ENCODE data around the gene ZNF37A.
"Not testable (repeated sequence)": the region's sequence is repeated elsewhere in the genome, so short reads cannot be mapped to it uniquely, and the experiment has no call there.

The ZNF37A gene

GRCh38 chr10:38150891-38151463, 56.8 kb downstream of the ZNF37A start:
- not testable (repeated sequence) for DNase-seq

- DNase-seq, result no peak
Measured at GRCh38 chr10:38156416-38157269, 62.5 kb downstream of the ZNF37A start.

- DNase-seq, result no peak
Measured at GRCh38 chr10:38157270-38157685, 63.1 kb downstream of the ZNF37A start.

- no peak for DNase-seq
Measured at GRCh38 chr10:38159004-38159403, 64.9 kb downstream of the ZNF37A start.

DNA sequence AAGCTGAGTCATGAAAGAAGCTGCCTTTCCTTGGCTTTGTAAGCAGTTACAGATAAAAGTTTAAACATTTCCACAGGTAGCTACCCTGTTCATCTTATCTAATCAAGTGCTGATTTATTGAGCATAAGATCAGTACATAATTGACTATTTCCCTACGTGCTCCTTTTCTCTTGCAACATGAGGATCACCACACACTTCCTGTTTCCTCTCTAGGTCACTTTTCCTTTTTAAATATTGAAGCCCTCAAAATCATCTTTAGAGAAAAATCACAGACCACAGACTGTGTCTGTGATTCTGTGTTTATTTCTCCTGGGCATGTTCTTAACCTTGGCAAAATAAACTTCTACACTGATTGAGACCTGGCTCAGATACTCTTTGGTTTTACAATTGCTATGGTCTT, 69.5 kb downstream of the ZNF37A start:
- no peak for DNase-seq

DNA sequence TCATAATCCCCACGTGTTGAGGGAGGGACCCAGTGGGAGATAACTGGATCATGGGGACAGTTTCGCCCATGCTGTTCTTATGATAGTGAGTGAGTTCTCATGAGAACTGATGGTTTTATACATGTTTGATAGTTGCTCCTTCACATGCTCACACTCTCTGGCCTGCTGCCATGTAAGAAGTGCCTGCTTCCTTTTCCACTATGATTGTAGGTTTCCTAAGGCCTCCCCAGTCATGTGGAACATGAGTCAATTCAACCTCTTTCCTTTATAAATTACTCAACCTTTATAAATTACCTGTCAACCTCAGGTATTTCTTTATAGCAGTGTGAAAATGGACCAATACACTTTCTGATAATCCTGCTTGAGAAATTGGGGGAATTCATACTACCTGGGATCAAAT, 80.2 kb downstream of the ZNF37A start:
- DNase-seq, result no peak

- no peak for DNase-seq
Measured at GRCh38 chr10:38184477-38184876, 90.3 kb downstream of the ZNF37A start.
